ENCODE data around the gene ZSCAN29. TPM values are rescaled to one million over a fixed set of nuclear protein-coding genes. Genes with fewer than 3 reads are reported as not detected.

The ZSCAN29 gene
- total and polyA plus RNA-seq, 10 of the 15 experiments (the other 5 are each of a cell fraction or from before 2014, with no cell fraction given) = 1.7 to 26.0 (median 14.6) TPM

DNA sequence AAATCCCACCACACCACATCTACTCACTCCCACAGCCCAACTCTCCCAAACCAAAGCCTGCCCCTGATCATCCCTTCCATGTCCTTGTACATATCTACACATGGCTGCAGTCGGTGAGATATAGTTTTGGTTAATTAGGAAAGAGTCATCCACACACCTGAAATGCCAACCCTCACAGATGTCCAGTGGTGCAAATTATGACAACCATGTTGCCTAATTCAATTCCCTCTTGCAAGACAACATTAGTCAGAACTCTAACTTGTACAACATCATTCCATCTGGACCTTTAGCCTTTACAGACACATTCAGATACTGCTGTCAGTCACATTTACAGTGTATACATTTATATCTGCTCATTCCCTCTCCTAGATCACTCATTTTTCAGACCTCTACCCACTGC, 41.3 kb upstream of the ZSCAN29 start:
- SMC1A ChIA-PET (ENCODE audit: uncharacterized antibody, unreplicated experiment) = no interaction called here
- DNase-seq (ENCODE audit: low read depth, low spot score) (no peak), ATAC-seq (no peak), FAIRE-seq (no peak)
- Histone ChIP-seq H3K9ac (ENCODE audit: control insufficient read depth, insufficient read depth, low read length) (no peak overlapping the region), H3K4me2 (ENCODE audit: control insufficient read depth, insufficient read depth) (no peak overlapping the region), H3K79me2 (ENCODE audit: control insufficient read depth, insufficient read depth, low read length) (no peaks in the 10 kb centered on the region), H3K4me1 (ENCODE audit: control insufficient read depth, insufficient read depth, low read length) (no peaks in the 10 kb centered on the region), H2AFZ (ENCODE audit: control insufficient read depth, low read depth, low read length) (no peak overlapping the region), H3K4me3 (no peak overlapping the region), H3K36me3 (ENCODE audit: control insufficient read depth in 2 of 2, insufficient read depth in 2 of 2, low read length in 1 of 2) (peaks cover 2 to 18% of the 10 kb centered on the region in 2 experiments), H4K20me1 (ENCODE audit: control insufficient read depth, insufficient read depth) (no peaks in the 10 kb centered on the region), H3K27ac (ENCODE audit: control insufficient read depth, insufficient read depth) (no peak overlapping the region), H3K27me3 (replicated peaks in 1 of 2; ENCODE audit: control insufficient read depth in 2 of 2, insufficient read depth in 2 of 2, low read length in 1 of 2) (no peaks in the 10 kb centered on the region), H3K9me3 (replicated peaks; ENCODE audit: control insufficient read depth, insufficient read depth, low read length) (no peaks in the 10 kb centered on the region)
- intact Hi-C loops (cut with micrococcal nuclease; ENCODE audit: unreplicated experiment) (no loop called here), in situ Hi-C loops (cut with MboI) (no loop called here)
- no TSS peak for BruUV-seq (replicated peaks)
- RAD21 ChIA-PET (ENCODE audit: unreplicated experiment) = no interaction called here
- CTCF ChIA-PET = interaction anchor here (0.8 to 1.2 kb wide), 2 partner anchors 36 to 103 kb away, joined by 3 to 4 read pairs; no protein-coding TSS in a partner anchor
- POLR2A ChIA-PET = interaction anchor here (0.5 kb wide), 2 partner anchors 30 to 136 kb away, joined by 3 to 4 read pairs; no protein-coding TSS in a partner anchor
- 94% methylated on average over 1 of the region's 1 CpG for WGBS (ENCODE audit: insufficient coverage, insufficient replicate concordance, low lambda C conversion rate, missing lambda C conversion rate)
- TF ChIP-seq JUNB (IDR thresholded peaks at IDR 0.05) (no peak), BMI1 (IDR thresholded peaks at IDR 0.05; ENCODE audit: borderline replicate concordance) (no peak), ETV6 (conservative IDR thresholded peaks at IDR 0.05 in 1 of 2, IDR thresholded peaks at IDR 0.05 in 1 of 2; ENCODE audit: borderline replicate concordance in 1 of 2, low read depth in 1 of 2) (no peak), HDGF (IDR thresholded peaks at IDR 0.05) (no peak), RAD51 (IDR thresholded peaks at IDR 0.05) (no peak), CBX5 (IDR thresholded peaks at IDR 0.05; ENCODE audit: low read depth) (no peak), NR2C2 (IDR thresholded peaks at IDR 0.05; ENCODE audit: borderline replicate concordance, control insufficient read depth, insufficient read length, low read depth) (no peak), MEF2A (IDR thresholded peaks at IDR 0.05; ENCODE audit: insufficient read depth, low read depth, low read length) (no peak), MYC (IDR thresholded peaks at IDR 0.05; ENCODE audit: insufficient read depth, insufficient read length, insufficient replicate concordance, low read length, severe bottlenecking) (no peak), POLR2AphosphoS5 (IDR thresholded peaks at IDR 0.05; ENCODE audit: low read length) (no peak), JUND (IDR thresholded peaks at IDR 0.05; ENCODE audit: low read depth, low read length) (no peak)
- TF ChIP-seq, protein P1, sequence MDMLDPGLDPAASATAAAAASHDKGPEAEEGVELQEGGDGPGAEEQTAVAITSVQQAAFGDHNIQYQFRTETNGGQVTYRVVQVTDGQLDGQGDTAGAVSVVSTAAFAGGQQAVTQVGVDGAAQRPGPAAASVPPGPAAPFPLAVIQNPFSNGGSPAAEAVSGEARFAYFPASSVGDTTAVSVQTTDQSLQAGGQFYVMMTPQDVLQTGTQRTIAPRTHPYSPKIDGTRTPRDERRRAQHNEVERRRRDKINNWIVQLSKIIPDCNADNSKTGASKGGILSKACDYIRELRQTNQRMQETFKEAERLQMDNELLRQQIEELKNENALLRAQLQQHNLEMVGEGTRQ (IDR thresholded peaks at IDR 0.05; ENCODE audit: borderline replicate concordance, low read depth, low read length) = no peak
- TF ChIP-seq, protein P2, sequence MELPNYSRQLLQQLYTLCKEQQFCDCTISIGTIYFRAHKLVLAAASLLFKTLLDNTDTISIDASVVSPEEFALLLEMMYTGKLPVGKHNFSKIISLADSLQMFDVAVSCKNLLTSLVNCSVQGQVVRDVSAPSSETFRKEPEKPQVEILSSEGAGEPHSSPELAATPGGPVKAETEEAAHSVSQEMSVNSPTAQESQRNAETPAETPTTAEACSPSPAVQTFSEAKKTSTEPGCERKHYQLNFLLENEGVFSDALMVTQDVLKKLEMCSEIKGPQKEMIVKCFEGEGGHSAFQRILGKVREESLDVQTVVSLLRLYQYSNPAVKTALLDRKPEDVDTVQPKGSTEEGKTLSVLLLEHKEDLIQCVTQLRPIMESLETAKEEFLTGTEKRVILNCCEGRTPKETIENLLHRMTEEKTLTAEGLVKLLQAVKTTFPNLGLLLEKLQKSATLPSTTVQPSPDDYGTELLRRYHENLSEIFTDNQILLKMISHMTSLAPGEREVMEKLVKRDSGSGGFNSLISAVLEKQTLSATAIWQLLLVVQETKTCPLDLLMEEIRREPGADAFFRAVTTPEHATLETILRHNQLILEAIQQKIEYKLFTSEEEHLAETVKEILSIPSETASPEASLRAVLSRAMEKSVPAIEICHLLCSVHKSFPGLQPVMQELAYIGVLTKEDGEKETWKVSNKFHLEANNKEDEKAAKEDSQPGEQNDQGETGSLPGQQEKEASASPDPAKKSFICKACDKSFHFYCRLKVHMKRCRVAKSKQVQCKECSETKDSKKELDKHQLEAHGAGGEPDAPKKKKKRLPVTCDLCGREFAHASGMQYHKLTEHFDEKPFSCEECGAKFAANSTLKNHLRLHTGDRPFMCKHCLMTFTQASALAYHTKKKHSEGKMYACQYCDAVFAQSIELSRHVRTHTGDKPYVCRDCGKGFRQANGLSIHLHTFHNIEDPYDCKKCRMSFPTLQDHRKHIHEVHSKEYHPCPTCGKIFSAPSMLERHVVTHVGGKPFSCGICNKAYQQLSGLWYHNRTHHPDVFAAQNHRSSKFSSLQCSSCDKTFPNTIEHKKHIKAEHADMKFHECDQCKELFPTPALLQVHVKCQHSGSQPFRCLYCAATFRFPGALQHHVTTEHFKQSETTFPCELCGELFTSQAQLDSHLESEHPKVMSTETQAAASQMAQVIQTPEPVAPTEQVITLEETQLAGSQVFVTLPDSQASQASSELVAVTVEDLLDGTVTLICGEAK (IDR thresholded peaks at IDR 0.05; ENCODE audit: borderline replicate concordance) = no peak
- TF ChIP-seq, protein P3, sequence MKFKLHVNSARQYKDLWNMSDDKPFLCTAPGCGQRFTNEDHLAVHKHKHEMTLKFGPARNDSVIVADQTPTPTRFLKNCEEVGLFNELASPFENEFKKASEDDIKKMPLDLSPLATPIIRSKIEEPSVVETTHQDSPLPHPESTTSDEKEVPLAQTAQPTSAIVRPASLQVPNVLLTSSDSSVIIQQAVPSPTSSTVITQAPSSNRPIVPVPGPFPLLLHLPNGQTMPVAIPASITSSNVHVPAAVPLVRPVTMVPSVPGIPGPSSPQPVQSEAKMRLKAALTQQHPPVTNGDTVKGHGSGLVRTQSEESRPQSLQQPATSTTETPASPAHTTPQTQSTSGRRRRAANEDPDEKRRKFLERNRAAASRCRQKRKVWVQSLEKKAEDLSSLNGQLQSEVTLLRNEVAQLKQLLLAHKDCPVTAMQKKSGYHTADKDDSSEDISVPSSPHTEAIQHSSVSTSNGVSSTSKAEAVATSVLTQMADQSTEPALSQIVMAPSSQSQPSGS (IDR thresholded peaks at IDR 0.05; ENCODE audit: low read length) = no peak
